Neutrophil (primary cell): Measurements from ENCODE around the gene ZBTB26.

ENCODE experiments used
- H3K27ac ChIP-seq: fragments of 200-600 bp; sonication (generic); 2 replicates; pipeline ENCODE4 v1.5.1; 2016; ENCODE audit warnings: mild to moderate bottlenecking, moderate library complexity
- H3K27me3 ChIP-seq: fragments of 200-600 bp; sonication (generic); 2 replicates; pipeline ENCODE4 v1.6.0; 2016; ENCODE audit warnings: mild to moderate bottlenecking
- H3K36me3 ChIP-seq: fragments of 200-600 bp; sonication (generic); 2 replicates; pipeline ENCODE4 v1.5.1; 2017
- H3K4me1 ChIP-seq, 2 experiments: fragments of 200-600 bp in 1 of 2; sonication (generic) in 1 of 2; 1 replicate in 1 of 2; 2 replicates in 1 of 2; pipeline versions ENCODE4 v1.5.1 to v1.6.1; 2013 to 2016; ENCODE audit warnings: low read depth in 1 of 2, low read length in 1 of 2, mild to moderate bottlenecking in 1 of 2, moderate library complexity in 1 of 2; ENCODE audit not compliant: control insufficient read depth in 1 of 2, insufficient read depth in 1 of 2
- H3K4me3 ChIP-seq, 2 experiments: fragments of 200-600 bp in 1 of 2; sonication (generic) in 1 of 2; 1 replicate in 1 of 2; 2 replicates in 1 of 2; pipeline ENCODE4 v1.5.1; 2013 to 2016; ENCODE audit warnings: low read depth in 1 of 2, low read length in 1 of 2, mild to moderate bottlenecking in 1 of 2, moderate library complexity in 1 of 2
- H3K9me3 ChIP-seq: fragments of 200-600 bp; sonication (generic); 2 replicates; pipeline ENCODE4 v1.5.1; 2016
- TF ChIP-seq, protein P1 (sequence below): fragments of 200-600 bp; sonication (generic); IDR thresholded peaks from 2 replicates; pipeline ENCODE4 v1.5.1; 2016; ENCODE audit warnings: antibody characterized with exemption

Gene ZBTB26, protein sequence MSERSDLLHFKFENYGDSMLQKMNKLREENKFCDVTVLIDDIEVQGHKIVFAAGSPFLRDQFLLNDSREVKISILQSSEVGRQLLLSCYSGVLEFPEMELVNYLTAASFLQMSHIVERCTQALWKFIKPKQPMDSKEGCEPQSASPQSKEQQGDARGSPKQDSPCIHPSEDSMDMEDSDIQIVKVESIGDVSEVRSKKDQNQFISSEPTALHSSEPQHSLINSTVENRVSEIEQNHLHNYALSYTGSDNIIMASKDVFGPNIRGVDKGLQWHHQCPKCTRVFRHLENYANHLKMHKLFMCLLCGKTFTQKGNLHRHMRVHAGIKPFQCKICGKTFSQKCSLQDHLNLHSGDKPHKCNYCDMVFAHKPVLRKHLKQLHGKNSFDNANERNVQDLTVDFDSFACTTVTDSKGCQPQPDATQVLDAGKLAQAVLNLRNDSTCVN

DNA sequence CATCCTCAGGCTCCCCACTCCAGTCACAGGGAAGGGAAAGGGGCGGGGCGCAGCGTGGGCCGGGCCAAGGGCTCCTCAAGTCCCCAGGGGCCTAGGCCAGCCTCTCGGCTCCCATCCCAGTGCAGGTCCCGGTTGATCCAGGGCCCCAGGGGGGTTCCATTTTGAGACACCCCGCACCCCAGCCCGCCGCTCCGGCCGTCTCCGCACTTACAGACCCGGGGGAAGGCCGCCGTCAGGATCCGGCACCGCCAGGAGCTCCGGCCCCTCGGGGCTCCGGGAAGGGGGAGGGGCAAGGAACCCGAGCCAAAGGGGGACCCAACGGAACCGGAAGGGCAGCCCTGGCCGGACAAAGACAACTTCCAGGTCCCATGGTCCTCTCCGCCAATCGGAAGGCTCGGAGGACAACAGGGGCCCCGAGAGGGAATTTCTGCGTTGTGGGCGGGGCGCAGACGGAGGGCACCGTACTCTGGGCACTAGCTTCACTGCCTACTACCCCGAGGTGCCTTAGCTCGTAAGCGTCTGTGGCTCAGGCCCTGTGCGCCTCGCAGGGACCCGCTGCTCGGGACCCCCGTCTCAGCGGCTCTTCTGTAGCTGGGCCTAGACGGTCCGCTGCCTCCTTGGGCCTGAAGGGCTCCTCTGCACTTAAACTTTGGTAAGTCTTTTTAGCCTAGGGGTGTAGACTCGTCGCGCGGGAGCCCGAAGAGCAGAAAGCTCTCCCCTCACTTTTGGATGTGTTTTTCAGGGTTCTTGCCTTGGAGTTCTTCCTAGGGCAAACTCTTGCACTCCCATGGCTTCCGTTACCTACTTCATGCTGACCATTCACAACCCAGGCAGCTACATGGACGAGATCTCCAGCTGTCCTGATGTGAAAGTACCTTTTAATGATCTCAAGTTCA is at the start of gene ZBTB26:
Gene ZBTB26 (minus strand): TSS at position 287 of the 896 bp plus-strand sequence. CDS start 11,578 bp downstream, outside the sequence.
- TF ChIP-seq, protein P1, sequence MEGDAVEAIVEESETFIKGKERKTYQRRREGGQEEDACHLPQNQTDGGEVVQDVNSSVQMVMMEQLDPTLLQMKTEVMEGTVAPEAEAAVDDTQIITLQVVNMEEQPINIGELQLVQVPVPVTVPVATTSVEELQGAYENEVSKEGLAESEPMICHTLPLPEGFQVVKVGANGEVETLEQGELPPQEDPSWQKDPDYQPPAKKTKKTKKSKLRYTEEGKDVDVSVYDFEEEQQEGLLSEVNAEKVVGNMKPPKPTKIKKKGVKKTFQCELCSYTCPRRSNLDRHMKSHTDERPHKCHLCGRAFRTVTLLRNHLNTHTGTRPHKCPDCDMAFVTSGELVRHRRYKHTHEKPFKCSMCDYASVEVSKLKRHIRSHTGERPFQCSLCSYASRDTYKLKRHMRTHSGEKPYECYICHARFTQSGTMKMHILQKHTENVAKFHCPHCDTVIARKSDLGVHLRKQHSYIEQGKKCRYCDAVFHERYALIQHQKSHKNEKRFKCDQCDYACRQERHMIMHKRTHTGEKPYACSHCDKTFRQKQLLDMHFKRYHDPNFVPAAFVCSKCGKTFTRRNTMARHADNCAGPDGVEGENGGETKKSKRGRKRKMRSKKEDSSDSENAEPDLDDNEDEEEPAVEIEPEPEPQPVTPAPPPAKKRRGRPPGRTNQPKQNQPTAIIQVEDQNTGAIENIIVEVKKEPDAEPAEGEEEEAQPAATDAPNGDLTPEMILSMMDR = no peak
- peaks cover 3% of the 10 kb centered on the region for H3K36me3 ChIP-seq
- H3K27ac ChIP-seq = peak within 1 kb of the TSS; percentile 80
- no peaks in the 10 kb centered on the region for H3K27me3 ChIP-seq
- H3K4me1 ChIP-seq = peaks cover 25 to 29% of the 10 kb centered on the region in 2 experiments
- H3K4me3 ChIP-seq = peak within 1 kb of the TSS; percentile 77 to 96
- H3K9me3 ChIP-seq = no peaks in the 10 kb centered on the region

DNA sequence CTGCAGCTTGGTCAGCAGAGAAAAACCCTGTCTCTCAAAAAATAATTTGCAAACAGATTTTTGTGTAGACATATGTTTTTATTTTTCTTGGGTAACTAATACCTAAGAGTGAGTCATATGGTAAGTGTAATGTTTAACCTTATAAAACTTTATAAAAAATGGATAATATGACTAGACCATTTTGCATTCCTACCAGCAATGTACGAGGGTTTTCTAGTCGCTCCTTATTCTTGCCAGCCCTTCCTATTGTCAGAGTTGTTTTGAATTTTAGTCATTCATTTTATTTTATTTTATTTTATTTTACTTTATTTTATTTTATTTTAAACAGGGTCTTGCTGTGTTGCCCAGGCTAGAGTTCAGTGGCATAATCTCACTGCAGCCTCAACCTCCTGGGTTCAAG is 47.3 kb upstream of the ZBTB26 start:
- Histone ChIP-seq H3K27me3 (no peaks in the 10 kb centered on the region), H3K36me3 (no peaks in the 10 kb centered on the region), H3K4me1 (peaks cover 4 to 5% of the 10 kb centered on the region in 2 experiments), H3K4me3 (no peak overlapping the region), H3K9me3 (no peaks in the 10 kb centered on the region), H3K27ac (no peak overlapping the region)
- TF ChIP-seq, protein P1 = no peak

DNA sequence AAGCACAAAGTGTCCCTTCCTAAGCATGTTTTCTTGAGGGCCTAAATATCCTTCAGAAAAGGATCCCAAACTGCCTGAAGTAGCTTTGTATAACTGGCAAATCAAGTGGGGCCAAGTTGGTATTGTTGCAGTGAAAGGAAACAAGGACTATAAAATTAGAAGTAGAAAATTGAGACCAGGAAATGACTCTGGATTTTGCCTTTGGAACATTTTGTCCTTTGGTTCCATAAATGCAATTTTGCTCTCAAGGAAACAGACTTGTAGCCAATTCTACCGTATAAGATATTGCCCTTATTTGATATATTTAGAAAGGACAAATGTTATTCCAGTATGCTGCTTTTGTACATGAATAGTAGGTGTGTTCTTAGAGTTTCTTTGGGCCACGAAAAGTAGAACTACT is 43.9 kb upstream of the ZBTB26 start:
- Histone ChIP-seq H3K4me3 (no peak overlapping the region), H3K36me3 (peaks cover 4% of the 10 kb centered on the region), H3K27ac (no peak overlapping the region), H3K27me3 (no peaks in the 10 kb centered on the region), H3K4me1 (no peaks in the 10 kb centered on the region), H3K9me3 (no peaks in the 10 kb centered on the region)
- TF ChIP-seq, protein P1 = no peak

DNA sequence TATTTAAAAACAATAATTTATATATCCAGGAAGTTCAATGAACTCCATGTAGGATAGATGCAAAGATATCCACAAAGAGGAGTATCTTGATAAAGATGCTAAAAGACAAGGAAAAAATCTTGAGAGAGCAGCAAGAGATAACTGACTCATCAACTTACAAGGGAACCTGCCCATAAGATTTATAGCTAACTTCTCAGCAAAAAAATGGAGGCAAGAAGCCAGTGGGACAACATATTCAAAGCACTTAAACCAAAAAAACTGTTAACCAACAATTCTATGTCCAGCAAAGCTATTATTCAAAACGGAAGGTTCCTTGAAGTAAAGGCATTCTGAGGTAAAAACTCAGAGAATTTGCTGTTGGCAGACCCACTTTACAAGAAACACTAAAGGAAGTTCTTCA is 29.8 kb upstream of the ZBTB26 start:
- no peak overlapping the region for H3K4me3 ChIP-seq
- no peaks in the 10 kb centered on the region for H3K36me3 ChIP-seq
- H3K27me3 ChIP-seq = no peaks in the 10 kb centered on the region
- TF ChIP-seq, protein P1 = no peak
- no peaks in the 10 kb centered on the region for H3K4me1 ChIP-seq
- no peak overlapping the region for H3K27ac ChIP-seq
- H3K9me3 ChIP-seq = no peaks in the 10 kb centered on the region

DNA sequence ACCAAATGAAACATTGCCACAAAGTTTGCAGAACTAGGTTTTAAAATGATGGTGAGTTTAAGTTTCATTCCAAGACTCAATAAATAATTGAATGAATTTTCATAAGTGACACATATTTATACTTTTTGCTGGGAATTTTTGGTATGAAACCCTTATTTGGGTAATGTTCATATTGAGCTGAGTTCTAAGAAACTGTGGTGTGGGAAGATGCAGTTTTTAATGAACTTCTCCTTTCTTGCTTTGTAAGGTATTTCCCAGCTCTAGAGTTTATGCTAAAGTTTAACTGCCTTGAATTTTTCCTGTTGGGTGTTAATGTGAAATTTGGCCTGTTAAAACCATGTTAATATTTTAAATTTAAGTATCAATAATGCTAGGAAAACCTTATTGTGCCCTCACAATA is 24.6 kb upstream of the ZBTB26 start:
- TF ChIP-seq, protein P1 = no peak
- Histone ChIP-seq H3K9me3 (no peaks in the 10 kb centered on the region), H3K4me1 (peaks cover 0 to 9% of the 10 kb centered on the region in 2 experiments), H3K27me3 (no peaks in the 10 kb centered on the region), H3K36me3 (no peaks in the 10 kb centered on the region), H3K27ac (no peak overlapping the region), H3K4me3 (no peak overlapping the region)
